Activated naive CD8-positive, alpha-beta T cell (primary cell): ENCODE data around the gene PLXNA1.

Source experiments
- H3K27ac Mint-ChIP-seq: one replicate; pipeline ENCODE4 v1.8.0; 2021; ENCODE audit warnings: mixed read lengths
- H3K27me3 Mint-ChIP-seq: one replicate; pipeline ENCODE4 v1.8.0; 2021; ENCODE audit warnings: mixed read lengths
- H3K36me3 Mint-ChIP-seq: one replicate; pipeline ENCODE4 v1.8.0; 2021; ENCODE audit warnings: mixed read lengths
- H3K4me1 Mint-ChIP-seq: one replicate; pipeline ENCODE4 v1.8.0; 2021; ENCODE audit warnings: low read depth, mixed read lengths
- H3K4me3 Mint-ChIP-seq: one replicate; pipeline ENCODE4 v1.8.0; 2021; ENCODE audit warnings: mild to moderate bottlenecking, mixed read lengths
- H3K9me3 Mint-ChIP-seq: one replicate; pipeline ENCODE4 v1.8.0; 2021; ENCODE audit warnings: low read depth, mixed read lengths

Gene PLXNA1

DNA sequence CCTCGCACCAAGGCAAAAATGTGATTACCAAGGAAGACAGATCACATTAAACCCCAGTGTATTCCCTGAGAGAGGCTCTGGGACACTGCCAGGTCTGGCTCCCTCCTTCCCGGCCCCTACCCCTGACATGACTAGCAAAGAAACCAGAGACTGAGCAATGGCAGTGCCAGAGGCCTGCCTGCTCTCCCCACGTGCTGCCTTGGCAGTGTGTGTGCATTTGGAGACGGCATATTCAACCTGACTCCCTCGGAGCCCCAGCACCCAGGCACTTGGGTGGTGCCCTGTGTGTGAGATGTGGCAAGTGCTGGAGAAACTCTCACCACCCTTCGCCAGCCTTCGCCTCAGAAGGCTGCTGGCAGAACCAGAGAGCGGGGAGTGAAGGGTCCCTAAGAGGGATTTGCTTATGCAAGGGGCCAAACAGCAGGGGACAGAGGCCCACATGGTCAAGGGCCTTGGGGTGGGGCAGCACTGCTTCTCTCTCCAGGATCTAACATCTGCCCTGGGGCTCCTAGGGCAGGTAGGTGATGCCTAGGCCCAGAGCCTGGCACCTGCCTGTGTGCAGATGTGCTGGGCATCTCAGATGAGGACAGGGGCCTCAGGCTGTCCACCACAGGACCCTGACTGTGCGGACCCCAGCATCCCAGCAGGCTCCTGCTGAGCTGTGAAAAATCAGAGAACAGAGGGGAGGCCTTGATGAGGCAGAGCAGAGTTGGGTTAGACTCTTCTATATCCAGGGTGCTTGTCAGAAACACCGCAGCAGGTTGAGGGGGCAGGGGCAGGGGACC is 23.6 kb upstream of the PLXNA1 start:
- Mint-ChIP-seq H3K4me1 (no peaks in the 10 kb centered on the region), H3K9me3 (no peaks in the 10 kb centered on the region), H3K27me3 (no peaks in the 10 kb centered on the region), H3K27ac (no peak overlapping the region), H3K36me3 (no peaks in the 10 kb centered on the region), H3K4me3 (no peak overlapping the region)

DNA sequence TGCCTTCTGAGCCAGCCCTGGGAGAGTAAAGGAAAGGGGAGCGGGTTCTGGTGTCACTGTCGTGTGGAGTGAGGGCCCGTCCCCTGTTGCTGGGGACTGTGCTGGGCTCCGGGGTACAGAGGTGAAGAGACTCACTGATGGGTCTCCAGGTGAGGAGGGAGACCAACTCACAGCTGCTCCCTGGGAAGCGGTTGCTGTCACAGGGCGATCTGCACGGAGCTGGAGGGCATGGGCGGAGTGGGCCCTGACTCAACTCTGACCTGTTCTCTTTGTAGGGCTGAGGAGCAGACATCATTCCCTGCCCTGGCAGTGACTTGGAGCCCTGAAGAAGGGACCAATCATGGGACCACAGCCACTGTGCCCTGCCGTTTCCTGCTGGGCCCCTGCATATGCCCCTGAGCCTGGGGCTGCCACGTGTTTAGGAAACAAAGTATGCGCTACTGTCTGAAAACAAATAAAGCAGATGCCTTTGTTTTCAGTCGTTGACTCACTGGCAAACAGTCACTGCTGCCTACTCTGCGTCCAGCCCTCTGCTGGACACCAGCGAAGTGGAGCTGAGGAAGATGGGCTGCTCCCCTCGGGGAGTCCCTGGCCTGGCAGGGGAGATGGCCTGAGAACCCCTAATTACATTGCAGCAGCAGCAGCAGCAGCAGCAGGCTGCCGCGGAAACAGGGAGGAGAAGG is 22.9 kb upstream of the PLXNA1 start:
- H3K27me3 Mint-ChIP-seq = no peaks in the 10 kb centered on the region
- H3K9me3 Mint-ChIP-seq = no peaks in the 10 kb centered on the region
- no peaks in the 10 kb centered on the region for H3K4me1 Mint-ChIP-seq
- no peaks in the 10 kb centered on the region for H3K36me3 Mint-ChIP-seq
- no peak overlapping the region for H3K27ac Mint-ChIP-seq
- no peak overlapping the region for H3K4me3 Mint-ChIP-seq

DNA sequence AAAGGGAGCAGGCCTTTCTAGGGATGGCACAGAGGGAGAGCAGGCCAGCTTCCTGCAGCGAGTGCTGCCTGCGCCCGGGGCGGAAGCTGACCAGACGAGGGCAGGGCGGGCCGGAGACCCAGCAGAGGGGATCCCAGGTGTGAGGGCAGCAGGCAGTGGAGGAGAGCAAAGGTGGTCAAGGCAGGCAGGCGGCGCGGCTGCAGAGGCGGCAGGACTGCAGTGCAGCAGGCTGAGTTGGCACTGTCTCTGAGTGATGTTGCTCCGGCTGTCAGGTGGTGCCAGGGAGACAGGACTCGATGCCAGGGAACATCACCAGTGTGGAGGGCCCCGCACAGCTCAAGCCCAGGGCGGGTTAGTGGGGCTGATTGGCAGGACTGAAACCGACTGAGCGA is 22.3 kb upstream of the PLXNA1 start:
- no peaks in the 10 kb centered on the region for H3K9me3 Mint-ChIP-seq
- no peak overlapping the region for H3K4me3 Mint-ChIP-seq
- H3K4me1 Mint-ChIP-seq = no peaks in the 10 kb centered on the region
- no peak overlapping the region for H3K27ac Mint-ChIP-seq
- H3K27me3 Mint-ChIP-seq = no peaks in the 10 kb centered on the region
- H3K36me3 Mint-ChIP-seq = no peaks in the 10 kb centered on the region

DNA sequence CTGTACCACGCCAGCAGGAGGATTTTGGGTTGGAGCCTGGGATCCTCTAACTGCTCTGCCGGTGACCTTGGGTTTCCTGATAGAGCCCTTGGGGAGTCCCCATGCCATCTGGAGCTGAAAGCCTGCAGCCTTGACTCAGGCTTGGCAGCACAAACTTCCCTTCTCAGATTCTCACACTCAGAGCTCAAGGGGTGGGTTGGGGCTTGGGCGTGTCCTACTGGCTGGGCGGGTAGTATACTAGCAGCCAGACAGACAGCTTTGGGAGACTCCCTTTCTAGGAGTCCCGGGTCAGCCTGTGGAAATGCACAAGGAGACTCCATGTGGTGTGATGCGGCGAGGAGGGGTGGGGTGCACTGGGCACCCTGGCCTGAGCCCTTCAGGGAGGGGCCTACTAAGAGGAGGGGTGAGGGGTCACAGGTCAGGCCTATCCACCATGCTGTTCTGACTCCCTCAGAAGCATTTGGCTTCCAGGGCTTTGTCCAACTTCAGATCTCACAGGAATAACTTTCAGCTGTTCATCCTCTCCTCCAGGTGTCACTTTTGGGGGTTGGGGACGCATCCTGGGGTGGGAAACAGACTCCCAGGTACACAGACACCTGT is 21.6 kb upstream of the PLXNA1 start:
- Mint-ChIP-seq H3K4me1 (no peaks in the 10 kb centered on the region), H3K4me3 (no peak overlapping the region), H3K9me3 (no peaks in the 10 kb centered on the region), H3K36me3 (no peaks in the 10 kb centered on the region), H3K27ac (no peak overlapping the region), H3K27me3 (no peaks in the 10 kb centered on the region)

DNA sequence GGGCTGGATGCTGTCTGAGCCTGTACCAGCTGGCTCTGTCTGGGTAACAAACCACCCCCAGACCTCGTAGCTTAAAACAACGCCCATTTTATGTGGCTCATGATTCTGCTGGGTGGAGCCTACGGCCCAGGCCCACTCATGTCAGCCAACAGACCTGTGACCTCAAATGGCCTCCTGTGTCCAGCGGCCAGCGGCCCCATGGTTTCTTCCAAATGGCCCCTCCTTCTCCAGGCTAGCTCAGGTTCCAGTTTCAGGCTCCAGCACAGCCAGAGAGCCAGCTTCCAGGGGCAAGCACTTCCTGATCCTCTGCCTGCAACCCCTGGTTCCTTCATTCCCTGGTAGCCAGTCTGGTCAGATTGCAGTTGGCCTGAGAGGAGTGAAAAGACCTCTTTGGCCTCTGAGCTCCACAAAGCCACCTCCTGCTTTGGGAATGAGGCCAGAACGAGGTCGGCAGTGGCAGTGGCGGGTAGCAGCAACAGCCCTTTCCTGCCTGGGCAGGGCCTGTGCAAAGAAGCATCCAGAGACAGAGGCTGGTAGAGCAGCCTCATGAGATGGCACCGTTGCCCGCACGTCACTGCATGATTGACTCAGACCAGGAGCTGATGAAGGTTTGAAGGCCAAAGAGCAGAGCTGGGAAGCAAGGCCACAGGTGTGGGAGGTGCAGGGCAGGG is 21.0 kb upstream of the PLXNA1 start:
- Mint-ChIP-seq H3K4me1 (no peaks in the 10 kb centered on the region), H3K9me3 (no peaks in the 10 kb centered on the region), H3K36me3 (no peaks in the 10 kb centered on the region), H3K27me3 (no peaks in the 10 kb centered on the region), H3K4me3 (no peak overlapping the region), H3K27ac (no peak overlapping the region)

DNA sequence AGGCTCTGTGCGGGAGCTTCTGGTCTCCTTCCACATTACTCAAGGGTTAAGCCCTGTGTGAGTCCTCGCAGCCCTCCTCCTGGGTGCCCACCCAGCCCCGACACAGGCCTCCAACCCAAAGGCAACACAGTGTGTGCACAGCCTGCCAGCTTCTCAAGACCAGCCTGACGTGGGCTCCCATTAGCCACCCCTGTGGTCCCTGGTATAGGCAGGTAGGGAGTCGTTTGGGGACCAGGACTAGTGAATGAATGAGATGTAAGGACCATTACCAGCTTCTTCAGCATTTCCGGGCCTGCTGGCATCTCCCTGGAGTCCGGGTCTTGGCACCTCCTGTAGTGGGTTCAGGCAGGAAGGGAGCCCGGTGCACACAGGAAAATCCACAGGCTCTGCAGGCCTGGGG is 20.2 kb upstream of the PLXNA1 start:
- no peaks in the 10 kb centered on the region for H3K36me3 Mint-ChIP-seq
- no peaks in the 10 kb centered on the region for H3K9me3 Mint-ChIP-seq
- H3K4me3 Mint-ChIP-seq = no peak overlapping the region
- no peaks in the 10 kb centered on the region for H3K4me1 Mint-ChIP-seq
- no peaks in the 10 kb centered on the region for H3K27me3 Mint-ChIP-seq
- H3K27ac Mint-ChIP-seq = no peak overlapping the region

DNA sequence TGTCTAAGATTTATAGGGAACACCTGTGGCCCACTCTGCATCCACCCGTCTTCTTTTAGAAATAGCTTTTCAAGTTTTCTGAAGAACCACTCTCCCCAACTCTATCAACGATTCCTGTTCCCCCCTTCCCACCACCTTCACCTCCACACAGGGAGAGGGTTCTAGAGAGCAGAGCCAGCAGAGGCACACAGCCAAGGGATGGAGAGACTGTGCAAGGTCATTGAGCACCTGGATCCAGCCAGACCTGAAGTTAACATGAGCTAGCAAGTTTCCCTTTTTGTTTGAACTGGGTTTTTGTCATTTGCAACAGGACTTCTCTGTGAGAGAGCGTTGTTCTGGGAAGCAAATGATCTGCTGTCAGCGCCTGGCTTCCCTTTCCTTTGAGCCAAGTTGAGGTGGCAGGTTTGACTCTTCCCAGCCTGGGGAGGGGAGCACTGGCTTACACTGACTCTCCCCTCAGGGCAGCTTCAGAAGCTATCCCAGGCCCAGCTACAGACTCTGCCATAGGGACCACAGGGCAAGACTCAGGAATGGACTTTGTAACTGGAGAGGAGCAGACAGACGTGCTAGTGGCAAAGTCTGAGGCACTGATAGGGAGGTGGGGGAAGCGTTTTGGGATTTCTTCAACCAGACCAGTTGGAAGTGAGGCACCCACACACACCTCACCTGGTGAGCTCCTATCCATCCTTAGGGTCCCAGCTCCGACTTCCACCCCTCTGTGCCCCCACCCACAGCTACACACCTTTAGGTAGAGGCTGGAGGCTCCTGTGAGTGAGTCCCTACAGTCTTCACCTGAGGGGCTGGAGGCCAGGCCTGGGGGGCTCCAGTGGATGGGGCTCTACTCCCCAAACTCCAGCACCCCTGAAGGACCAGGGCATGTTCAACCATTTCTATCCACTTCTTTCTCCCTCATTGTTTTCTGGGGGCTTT is 19.4 kb upstream of the PLXNA1 start:
- Mint-ChIP-seq H3K36me3 (no peaks in the 10 kb centered on the region), H3K9me3 (no peaks in the 10 kb centered on the region), H3K27ac (no peak overlapping the region), H3K27me3 (no peaks in the 10 kb centered on the region), H3K4me3 (no peak overlapping the region), H3K4me1 (no peaks in the 10 kb centered on the region)

DNA sequence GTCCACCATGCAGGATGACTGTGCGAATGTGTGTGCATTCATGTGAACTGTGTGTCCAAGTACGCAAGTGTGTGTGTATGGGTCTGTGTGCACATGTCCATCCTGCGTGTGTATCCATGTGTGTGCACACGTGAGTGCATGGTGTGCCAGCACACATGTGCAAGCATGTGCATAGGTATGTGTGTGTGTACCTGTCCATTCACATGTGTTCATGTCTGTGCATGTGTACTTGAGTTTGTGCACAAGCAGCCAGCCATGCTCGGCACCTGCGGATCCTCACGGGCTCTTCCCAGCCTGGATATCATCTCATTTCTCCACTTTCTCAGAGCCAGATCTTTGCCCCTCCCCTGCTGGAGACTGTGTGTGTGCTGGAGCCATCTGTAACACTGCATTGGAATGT is 18.7 kb upstream of the PLXNA1 start:
- Mint-ChIP-seq H3K4me1 (no peaks in the 10 kb centered on the region), H3K9me3 (no peaks in the 10 kb centered on the region), H3K27me3 (no peaks in the 10 kb centered on the region), H3K36me3 (no peaks in the 10 kb centered on the region), H3K27ac (no peak overlapping the region), H3K4me3 (no peak overlapping the region)

DNA sequence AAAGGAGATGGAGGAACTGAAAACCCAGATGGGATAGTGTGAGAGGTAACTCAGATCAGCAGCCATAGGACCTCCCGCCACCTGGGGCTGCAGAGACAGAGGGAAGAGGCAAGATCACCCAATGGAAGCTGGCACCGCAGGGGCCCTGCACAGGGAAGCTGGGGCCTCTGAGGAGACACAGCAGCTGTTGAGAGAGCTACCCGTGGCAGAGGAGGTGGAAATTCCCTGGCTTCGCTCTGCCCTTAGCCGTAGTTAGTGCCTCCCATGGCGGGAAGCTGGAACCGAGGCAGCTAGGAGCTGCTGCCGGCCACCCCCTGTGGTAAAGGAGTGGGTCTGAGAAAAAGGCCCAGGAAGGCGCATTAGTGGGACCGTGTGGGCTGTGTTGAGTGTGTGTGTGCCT is 18.0 kb upstream of the PLXNA1 start:
- H3K4me1 Mint-ChIP-seq = no peaks in the 10 kb centered on the region

DNA sequence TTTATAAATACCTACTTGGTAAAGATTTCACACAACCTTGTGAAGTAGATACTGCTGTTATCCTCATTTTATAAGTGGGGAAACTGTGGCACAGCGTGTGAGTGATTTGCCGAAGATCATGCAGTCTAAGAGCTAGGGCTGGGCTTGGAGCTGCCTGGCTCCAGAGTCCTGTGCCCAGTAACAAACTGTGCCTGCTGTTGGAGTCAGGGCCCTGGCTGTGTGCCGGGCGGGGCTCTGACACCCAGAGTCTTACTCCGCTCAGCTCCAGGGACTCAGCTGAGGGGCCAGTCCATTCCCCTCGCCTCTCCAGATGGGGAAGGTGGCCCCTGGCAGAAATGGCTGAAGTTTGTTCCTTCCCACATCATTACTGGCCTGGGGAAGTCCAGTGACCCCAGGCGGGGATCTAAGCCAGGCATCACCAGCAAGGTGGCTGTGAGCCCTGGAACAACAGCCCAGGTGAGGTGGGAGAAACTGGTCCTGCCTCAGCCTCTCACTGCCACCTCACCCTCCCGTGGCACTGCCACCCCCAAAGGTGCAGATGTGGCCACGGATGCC is 17.3 kb upstream of the PLXNA1 start:
- Mint-ChIP-seq H3K4me1 (no peaks in the 10 kb centered on the region), H3K27ac (no peak overlapping the region), H3K36me3 (no peaks in the 10 kb centered on the region), H3K4me3 (no peak overlapping the region), H3K27me3 (peaks cover 3% of the 10 kb centered on the region), H3K9me3 (no peaks in the 10 kb centered on the region)

More for the DNA sequence above, 18.0 kb upstream of the PLXNA1 start:
- Mint-ChIP-seq H3K4me3 (no peak overlapping the region), H3K36me3 (no peaks in the 10 kb centered on the region), H3K27me3 (no peaks in the 10 kb centered on the region), H3K9me3 (no peaks in the 10 kb centered on the region), H3K27ac (no peak overlapping the region)

DNA sequence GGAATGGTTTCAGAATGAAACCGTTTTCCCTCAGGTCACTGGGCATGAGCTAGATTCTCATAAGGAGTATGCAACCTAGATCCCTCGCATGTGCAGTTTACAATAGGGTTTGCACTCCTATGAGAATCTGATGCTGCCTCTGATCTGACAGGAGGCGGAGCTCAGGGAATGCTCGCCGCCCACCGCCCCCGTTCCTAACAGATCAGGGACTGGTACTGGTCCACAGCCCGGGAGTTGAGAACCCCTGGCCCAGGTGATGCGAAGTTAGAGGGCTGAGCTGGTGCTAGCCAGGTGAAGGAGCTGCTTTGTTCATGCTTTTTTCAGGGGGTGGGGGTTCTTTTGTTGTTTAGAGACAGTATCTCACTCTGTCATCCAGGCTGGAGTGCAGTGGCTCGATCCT is 15.5 kb upstream of the PLXNA1 start:
- Mint-ChIP-seq H3K4me1 (no peaks in the 10 kb centered on the region), H3K27me3 (peaks cover 3% of the 10 kb centered on the region), H3K4me3 (no peak overlapping the region), H3K27ac (no peak overlapping the region), H3K9me3 (no peaks in the 10 kb centered on the region), H3K36me3 (no peaks in the 10 kb centered on the region)

DNA sequence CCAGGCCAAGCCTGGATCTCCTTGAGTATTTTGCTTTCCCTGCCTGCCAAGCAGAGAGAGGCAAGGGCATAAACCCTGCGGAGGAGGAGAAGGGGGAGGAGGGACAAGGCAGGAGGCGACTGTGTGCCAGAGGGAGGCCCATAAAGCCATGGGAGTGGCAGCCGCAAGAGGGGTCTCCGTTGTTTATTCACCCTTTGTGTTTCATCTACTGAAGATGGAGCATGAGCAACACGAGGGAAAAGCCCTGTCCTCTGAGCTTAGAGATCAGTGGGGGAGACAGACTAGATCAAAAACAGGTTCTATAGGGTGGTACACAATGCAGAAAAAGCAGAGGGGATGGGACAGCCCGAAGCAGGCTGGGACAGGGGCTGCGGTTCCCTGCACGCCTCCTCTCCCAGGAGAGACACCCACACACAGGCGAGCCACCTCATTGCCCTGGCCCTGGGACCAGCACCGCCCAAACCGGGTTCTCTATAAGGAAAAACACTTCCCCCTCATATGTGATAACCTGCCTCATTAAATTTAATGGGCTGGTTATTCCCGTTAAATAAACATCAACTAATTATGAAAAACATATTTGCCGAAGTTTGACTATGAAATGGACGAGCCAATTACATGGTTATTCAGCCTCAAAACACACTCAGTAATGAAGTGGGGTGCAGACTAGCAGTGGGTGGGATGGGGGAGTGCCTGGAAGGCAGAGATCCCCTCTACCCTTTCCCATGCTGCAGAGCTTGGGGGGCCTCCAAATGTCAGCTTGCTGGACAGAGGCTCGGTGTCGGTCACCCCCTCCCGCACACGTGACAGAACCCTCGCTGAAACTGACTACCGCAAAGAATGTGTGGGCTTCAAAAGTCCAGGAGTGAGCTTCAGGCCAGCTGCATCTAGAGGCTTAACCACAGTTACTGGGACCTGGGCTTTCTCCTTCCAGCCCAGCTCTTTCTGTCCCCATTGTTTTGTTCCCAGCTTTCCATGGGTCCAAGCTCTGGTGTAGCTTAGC is 14.2 kb upstream of the PLXNA1 start:
- Mint-ChIP-seq H3K27ac (no peak overlapping the region), H3K4me1 (no peaks in the 10 kb centered on the region), H3K27me3 (peaks cover 3% of the 10 kb centered on the region)

DNA sequence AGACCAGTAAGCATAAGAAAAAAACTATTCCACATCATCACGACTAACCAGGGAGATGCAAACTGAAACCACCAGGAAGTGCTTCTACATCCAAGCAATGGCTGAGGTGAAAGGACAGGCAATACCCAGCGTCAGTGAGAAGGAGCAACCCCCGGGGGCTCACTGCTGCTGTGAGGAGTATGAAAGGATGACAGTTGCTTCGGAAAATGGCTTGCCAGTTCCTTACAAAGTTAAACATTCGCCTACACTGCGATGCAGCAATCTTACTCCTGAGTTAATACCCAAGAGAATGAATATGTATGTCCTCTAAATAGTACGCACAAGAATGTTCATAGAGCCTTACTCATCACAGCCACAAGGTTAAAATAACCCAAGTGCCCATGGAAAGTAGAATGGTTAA is 13.3 kb upstream of the PLXNA1 start:
- Mint-ChIP-seq H3K27ac (no peak overlapping the region), H3K9me3 (peaks cover 5% of the 10 kb centered on the region), H3K4me3 (no peak overlapping the region), H3K36me3 (peaks cover under 1% of the 10 kb centered on the region), H3K27me3 (peaks cover 6% of the 10 kb centered on the region), H3K4me1 (no peaks in the 10 kb centered on the region)

More for the DNA sequence above, 14.2 kb upstream of the PLXNA1 start:
- H3K36me3 Mint-ChIP-seq = no peaks in the 10 kb centered on the region
- no peak overlapping the region for H3K4me3 Mint-ChIP-seq
- no peaks in the 10 kb centered on the region for H3K9me3 Mint-ChIP-seq
